Tibial nerve (tissue), 3 donors: ENCODE results near the gene VWA2.

Source experiments
- POLR2A ChIP-seq, 2 donors: fragments of 450-650 bp; IDR thresholded peaks; one replicate each; pipeline ENCODE4 v1.6.1; 2017; ENCODE audit warnings: antibody characterized with exemption in 2 of 2, mild to moderate bottlenecking in 2 of 2, moderate library complexity in 2 of 2
- TF ChIP-seq, protein P1 (sequence below), 5 experiments: fragments of 200-600 bp in 3 of 5; fragments of 450-650 bp in 2 of 5; sonication (generic) in 3 of 5; IDR thresholded peaks; one replicate each; pipeline ENCODE4 v1.5.1; 2016 to 2019; ENCODE audit warnings: antibody characterized with exemption in 5 of 5, mild to moderate bottlenecking in 3 of 5, moderate library complexity in 2 of 5

DNA sequence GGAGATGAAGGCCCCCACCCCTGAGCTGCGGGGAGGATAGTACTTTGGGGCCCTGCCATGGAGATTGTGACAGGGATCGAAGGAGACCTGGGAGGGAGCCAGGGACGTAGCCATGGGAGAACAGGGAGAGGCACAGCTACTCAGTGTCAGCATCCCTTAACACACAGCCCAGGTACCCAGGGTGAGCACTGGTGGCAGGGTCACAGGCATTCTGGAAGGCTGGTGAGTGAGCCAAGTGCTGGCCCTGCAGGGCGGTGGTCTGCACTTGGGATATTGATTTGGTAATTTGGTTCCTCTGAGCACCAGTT, 39.8 kb downstream of the VWA2 start:
- TF ChIP-seq, protein P1, sequence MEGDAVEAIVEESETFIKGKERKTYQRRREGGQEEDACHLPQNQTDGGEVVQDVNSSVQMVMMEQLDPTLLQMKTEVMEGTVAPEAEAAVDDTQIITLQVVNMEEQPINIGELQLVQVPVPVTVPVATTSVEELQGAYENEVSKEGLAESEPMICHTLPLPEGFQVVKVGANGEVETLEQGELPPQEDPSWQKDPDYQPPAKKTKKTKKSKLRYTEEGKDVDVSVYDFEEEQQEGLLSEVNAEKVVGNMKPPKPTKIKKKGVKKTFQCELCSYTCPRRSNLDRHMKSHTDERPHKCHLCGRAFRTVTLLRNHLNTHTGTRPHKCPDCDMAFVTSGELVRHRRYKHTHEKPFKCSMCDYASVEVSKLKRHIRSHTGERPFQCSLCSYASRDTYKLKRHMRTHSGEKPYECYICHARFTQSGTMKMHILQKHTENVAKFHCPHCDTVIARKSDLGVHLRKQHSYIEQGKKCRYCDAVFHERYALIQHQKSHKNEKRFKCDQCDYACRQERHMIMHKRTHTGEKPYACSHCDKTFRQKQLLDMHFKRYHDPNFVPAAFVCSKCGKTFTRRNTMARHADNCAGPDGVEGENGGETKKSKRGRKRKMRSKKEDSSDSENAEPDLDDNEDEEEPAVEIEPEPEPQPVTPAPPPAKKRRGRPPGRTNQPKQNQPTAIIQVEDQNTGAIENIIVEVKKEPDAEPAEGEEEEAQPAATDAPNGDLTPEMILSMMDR (IDR thresholded peaks at IDR 0.05): no peak
- no peak for TF ChIP-seq POLR2A (IDR thresholded peaks at IDR 0.05)
